ENCODE measurements around the gene C1QL4.

Gene C1QL4

GRCh38 chr12:49342066-49342913, 5.3 kb upstream of the C1QL4 start:
- DNase-seq, result peak; percentile 69
- no peaks in the 10 kb centered on the region for H3K27me3 ChIP-seq (ENCODE audit: insufficient read depth, low read length, poor library complexity)
- H3K27ac ChIP-seq (ENCODE audit: low read length), result no peak overlapping the region
- H3K4me1 ChIP-seq (ENCODE audit: insufficient read depth, low read length), result peaks cover 8% of the 10 kb centered on the region
- no peaks in the 10 kb centered on the region for H3K36me3 ChIP-seq (ENCODE audit: insufficient read depth, low read length)
- ATAC-seq (ENCODE audit: insufficient read depth, low read depth), result peak; percentile 86
- H3K79me2 ChIP-seq (ENCODE audit: insufficient read depth, low read length), result no peaks in the 10 kb centered on the region
- H2AFZ ChIP-seq (ENCODE audit: low read depth, low read length), result no peak overlapping the region
- H3K4me3 ChIP-seq (ENCODE audit: low read depth in 1 of 2, low read length in 2 of 2), result no peak overlapping the region
- H4K20me1 ChIP-seq (ENCODE audit: insufficient read depth, low read length), result 0 out of 2 replicates have a peak, but pooled peaks cover 3% of the 10 kb centered on the region
- H3K9ac ChIP-seq (ENCODE audit: low read depth, low read length), result no peak overlapping the region
- H3K9me3 ChIP-seq (ENCODE audit: insufficient read depth, low read length, severe bottlenecking), result no peaks in the 10 kb centered on the region
- TF ChIP-seq CTCF (IDR thresholded peaks at IDR 0.05; ENCODE audit: borderline replicate concordance, extremely low read depth, low read length, poor library complexity, severe bottlenecking) (peak; percentile 72), EZH2 (IDR thresholded peaks at IDR 0.05; ENCODE audit: borderline replicate concordance, low read depth, low read length, severe bottlenecking) (no peak)
- H3K4me2 ChIP-seq (ENCODE audit: insufficient read depth, low read length), result no peak overlapping the region

GRCh38 chr12:49341777-49342065, 4.7 kb upstream of the C1QL4 start:
- peaks cover 11% of the 10 kb centered on the region for H3K4me1 ChIP-seq (ENCODE audit: insufficient read depth, low read length)
- no peak overlapping the region for H2AFZ ChIP-seq (ENCODE audit: low read depth, low read length)
- no peak overlapping the region for H3K27ac ChIP-seq (ENCODE audit: low read length)
- no peaks in the 10 kb centered on the region for H3K27me3 ChIP-seq (ENCODE audit: insufficient read depth, low read length, poor library complexity)
- H3K79me2 ChIP-seq (ENCODE audit: insufficient read depth, low read length), result no peaks in the 10 kb centered on the region
- H3K9ac ChIP-seq (ENCODE audit: low read depth, low read length), result no peak overlapping the region
- H4K20me1 ChIP-seq (ENCODE audit: insufficient read depth, low read length), result no peaks in the 10 kb centered on the region
- H3K9me3 ChIP-seq (ENCODE audit: insufficient read depth, low read length, severe bottlenecking), result no peaks in the 10 kb centered on the region
- no peak overlapping the region for H3K4me3 ChIP-seq (ENCODE audit: low read depth in 1 of 2, low read length in 2 of 2)
- ATAC-seq (ENCODE audit: insufficient read depth, low read depth), result no peak
- no peak for TF ChIP-seq EZH2 (IDR thresholded peaks at IDR 0.05; ENCODE audit: borderline replicate concordance, low read depth, low read length, severe bottlenecking)
- TF ChIP-seq CTCF (IDR thresholded peaks at IDR 0.05; ENCODE audit: borderline replicate concordance, extremely low read depth, low read length, poor library complexity, severe bottlenecking), result no peak
- H3K36me3 ChIP-seq (ENCODE audit: insufficient read depth, low read length), result no peaks in the 10 kb centered on the region
- no peak overlapping the region for H3K4me2 ChIP-seq (ENCODE audit: insufficient read depth, low read length)
- no peak for DNase-seq

- H3K4me1 ChIP-seq (ENCODE audit: insufficient read depth, low read length), result peaks cover 13% of the 10 kb centered on the region
- H3K9me3 ChIP-seq (ENCODE audit: insufficient read depth, low read length, severe bottlenecking), result no peaks in the 10 kb centered on the region
- no peak overlapping the region for H3K4me3 ChIP-seq (ENCODE audit: low read depth in 1 of 2, low read length in 2 of 2)
- H3K27me3 ChIP-seq (ENCODE audit: insufficient read depth, low read length, poor library complexity), result no peaks in the 10 kb centered on the region
- H2AFZ ChIP-seq (ENCODE audit: low read depth, low read length), result no peak overlapping the region
- H3K9ac ChIP-seq (ENCODE audit: low read depth, low read length), result no peak overlapping the region
- no peaks in the 10 kb centered on the region for H4K20me1 ChIP-seq (ENCODE audit: insufficient read depth, low read length)
- H3K36me3 ChIP-seq (ENCODE audit: insufficient read depth, low read length), result no peaks in the 10 kb centered on the region
- H3K4me2 ChIP-seq (ENCODE audit: insufficient read depth, low read length), result no peak overlapping the region
- no peak overlapping the region for H3K27ac ChIP-seq (ENCODE audit: low read length)
- no peaks in the 10 kb centered on the region for H3K79me2 ChIP-seq (ENCODE audit: insufficient read depth, low read length)
- DNase-seq (no peak), ATAC-seq (ENCODE audit: insufficient read depth, low read depth) (no peak)
- TF ChIP-seq EZH2 (IDR thresholded peaks at IDR 0.05; ENCODE audit: borderline replicate concordance, low read depth, low read length, severe bottlenecking) (no peak), CTCF (IDR thresholded peaks at IDR 0.05; ENCODE audit: borderline replicate concordance, extremely low read depth, low read length, poor library complexity, severe bottlenecking) (no peak)
These were observed 4.2 kb upstream of the C1QL4 start for GRCh38 chr12:49340971-49341776.
